Breast epithelium (tissue), 4 donors: ENCODE data around the gene IQCE. TPM values are rescaled to one million over a fixed set of nuclear protein-coding genes. Genes with fewer than 3 reads are reported as not detected.

Experiments
- DNase-seq, 2 donors: peaks; one replicate each; pipeline ENCODE4 v3.0.0-alpha.2; 2019; ENCODE audit warnings: low spot score in 2 of 2
- H3K27ac ChIP-seq, 2 donors: fragments of 200-600 bp; sonication (generic) in 1 of 2; one replicate each; pipeline ENCODE4 v1.5.1; 2016 to 2019; ENCODE audit warnings: mild to moderate bottlenecking in 1 of 2
- H3K27me3 ChIP-seq, 2 donors: fragments of 200-600 bp; sonication (generic) in 1 of 2; one replicate each; pipeline versions ENCODE4 v1.5.1 to v1.6.0; 2017 to 2019; ENCODE audit warnings: control low read depth in 1 of 2, mild to moderate bottlenecking in 1 of 2
- H3K36me3 ChIP-seq: fragments of 200-600 bp; one replicate; pipeline ENCODE4 v1.5.1; 2019
- H3K4me1 ChIP-seq, 2 donors: fragments of 200-600 bp; sonication (generic); one replicate each; pipeline ENCODE4 v1.5.1; 2016 to 2019; ENCODE audit warnings: control low read depth in 1 of 2
- H3K4me3 ChIP-seq, 3 donors: fragments of 200-600 bp; sonication (generic); 1 replicate in 2 of 3; 2 replicates in 1 of 3; pipeline ENCODE4 v1.5.1; 2016 to 2019; ENCODE audit warnings: mild to moderate bottlenecking in 3 of 3, moderate library complexity in 2 of 3
- H3K9me3 ChIP-seq, 2 donors: fragments of 200-600 bp; sonication (generic) in 1 of 2; one replicate each; pipeline ENCODE4 v1.5.1; 2016 to 2019; ENCODE audit warnings: control low read depth in 1 of 2
- CTCF ChIP-seq, 3 donors: fragments of 450-650 bp; IDR thresholded peaks; one replicate each; pipeline ENCODE4 v1.5.1; 2016 to 2017; ENCODE audit warnings: antibody characterized with exemption in 3 of 3, mild to moderate bottlenecking in 3 of 3, moderate library complexity in 3 of 3
- POLR2A ChIP-seq: fragments of 450-650 bp; IDR thresholded peaks from one replicate; pipeline ENCODE4 v1.6.1; 2016; ENCODE audit warnings: antibody characterized with exemption, mild to moderate bottlenecking, moderate library complexity
- POLR2AphosphoS5 ChIP-seq, 3 donors: sonication (generic); formaldehyde crosslinking; IDR thresholded peaks; one replicate each; pipeline ENCODE4 v1.6.1; 2017; ENCODE audit warnings: antibody characterized with exemption in 3 of 3
- intact Hi-C: fragments of 100-400 bp; cut with DNase I; formaldehyde crosslinking; loops from one replicate; pipeline ENCODE4 v1.15.1; 2023; ENCODE audit warnings: low total_unique reads
- total RNA-seq, 3 donors: library from RNA; depleted of rRNA; stranded (reverse); fragments of >200 nt; gene quantifications; one replicate each; pipeline ENCODE4 v1.1.0, GENCODE V29; 2016

The IQCE gene
- total RNA-seq, 3 donors from 2014 or later: 13.4 to 22.7 (median 13.8) TPM

GRCh38 chr7:2635810-2636701, 77.3 kb downstream of the IQCE start:
- H3K4me1 ChIP-seq: peaks cover 13 to 21% of the 10 kb centered on the region in 2 donors
- no peaks in the 10 kb centered on the region for H3K9me3 ChIP-seq
- peak overlapping the region in 1 of 2 donors; percentile 92 for H3K27ac ChIP-seq
- no peaks in the 10 kb centered on the region for H3K27me3 ChIP-seq
- peak overlapping the region in 1 of 3 donors; percentile 2 for H3K4me3 ChIP-seq
- TF ChIP-seq POLR2A (no peak), POLR2AphosphoS5 (IDR thresholded peaks at IDR 0.05) (no peak), CTCF (IDR thresholded peaks at IDR 0.05) (no peak)
- DNase-seq: no peak
- no peaks in the 10 kb centered on the region for H3K36me3 ChIP-seq
- intact Hi-C loops: no loop called here

- peak overlapping the region in 1 of 2 donors; percentile 75 for H3K27ac ChIP-seq
- H3K36me3 ChIP-seq: no peaks in the 10 kb centered on the region
- H3K27me3 ChIP-seq: no peaks in the 10 kb centered on the region
- no peak overlapping the region for H3K4me3 ChIP-seq
- intact Hi-C loops: no loop called here
- DNase-seq: no peak
- TF ChIP-seq POLR2A (no peak), POLR2AphosphoS5 (IDR thresholded peaks at IDR 0.05) (no peak)
- H3K9me3 ChIP-seq: no peaks in the 10 kb centered on the region
- peaks cover 17 to 29% of the 10 kb centered on the region in 2 donors for H3K4me1 ChIP-seq
Observed at GRCh38 chr7:2637066-2637471, 78.3 kb downstream of the IQCE start.

- Histone ChIP-seq H3K27me3 (no peaks in the 10 kb centered on the region), H3K4me1 (peaks cover 13 to 29% of the 10 kb centered on the region in 2 donors), H3K4me3 (peak overlapping the region in 1 of 3 donors; percentile 12), H3K36me3 (no peaks in the 10 kb centered on the region), H3K9me3 (no peaks in the 10 kb centered on the region), H3K27ac (peak overlapping the region in 1 of 2 donors; percentile 75)
- TF ChIP-seq CTCF (IDR thresholded peaks at IDR 0.05) (no peak), POLR2A (no peak), POLR2AphosphoS5 (IDR thresholded peaks at IDR 0.05) (no peak)
- DNase-seq: no peak
- intact Hi-C loops: no loop called here
Observed at GRCh38 chr7:2637505-2638223, 78.9 kb downstream of the IQCE start.

GRCh38 chr7:2638224-2638991, 79.6 kb downstream of the IQCE start:
- intact Hi-C loops: no loop called here
- peaks cover 11 to 29% of the 10 kb centered on the region in 2 donors for H3K4me1 ChIP-seq
- H3K4me3 ChIP-seq: peak overlapping the region in 1 of 3 donors; percentile 12
- peak overlapping the region; percentile 45 to 75 for H3K27ac ChIP-seq
- H3K27me3 ChIP-seq: no peaks in the 10 kb centered on the region
- H3K9me3 ChIP-seq: no peaks in the 10 kb centered on the region
- no peak for DNase-seq
- no peaks in the 10 kb centered on the region for H3K36me3 ChIP-seq
- TF ChIP-seq CTCF (IDR thresholded peaks at IDR 0.05) (no peak), POLR2AphosphoS5 (IDR thresholded peaks at IDR 0.05) (no peak), POLR2A (no peak)

- intact Hi-C loops: no loop called here
- Histone ChIP-seq H3K36me3 (no peaks in the 10 kb centered on the region), H3K27me3 (no peaks in the 10 kb centered on the region), H3K9me3 (no peaks in the 10 kb centered on the region), H3K4me1 (peaks cover 11 to 22% of the 10 kb centered on the region in 2 donors), H3K27ac (peak overlapping the region; percentile 45 to 75), H3K4me3 (no peak overlapping the region)
- DNase-seq: no peak
- no peak for TF ChIP-seq POLR2A
- no peak for TF ChIP-seq POLR2AphosphoS5 (IDR thresholded peaks at IDR 0.05)
- TF ChIP-seq CTCF (IDR thresholded peaks at IDR 0.05): no peak
Observed at GRCh38 chr7:2639181-2639681, 80.5 kb downstream of the IQCE start.
